Astrocyte of the cerebellum (primary cell): Measurements from ENCODE around the gene LMX1B.

Experiments used
- DNase-seq: peaks from one replicate; pipeline ENCODE4 v3.0.0-alpha.2; 2011; ENCODE audit warnings: low read depth
- H3K4me3 ChIP-seq: 2 replicates; pipeline ENCODE4 v1.5.1; 2011; ENCODE audit warnings: mild to moderate bottlenecking, low read depth, low read length, moderate library complexity
- CTCF ChIP-seq: IDR thresholded peaks from 2 replicates; pipeline ENCODE4 v1.5.1; 2012; ENCODE audit warnings: low read length, low read depth, moderate library complexity, mild to moderate bottlenecking; ENCODE audit errors: missing control alignments
- in situ Hi-C: cut with HindIII; loops from 2 replicates; pipeline ENCODE4 v1.10.0; 2017; ENCODE audit warnings: low sequenced_read_pairs

The LMX1B gene

GRCh38 chr9:126682928-126683697 lies 69.4 kb downstream of the LMX1B start:
- H3K4me3 ChIP-seq: no peak overlapping the region
- in situ Hi-C loops: no loop called here
- DNase-seq: no peak
- TF ChIP-seq CTCF: no peak

- TF ChIP-seq CTCF: no peak
- no peak overlapping the region for H3K4me3 ChIP-seq
- no peak for DNase-seq
- in situ Hi-C loops: no loop called here
Measured at GRCh38 chr9:126683698-126684044, 69.9 kb downstream of the LMX1B start.

DNA sequence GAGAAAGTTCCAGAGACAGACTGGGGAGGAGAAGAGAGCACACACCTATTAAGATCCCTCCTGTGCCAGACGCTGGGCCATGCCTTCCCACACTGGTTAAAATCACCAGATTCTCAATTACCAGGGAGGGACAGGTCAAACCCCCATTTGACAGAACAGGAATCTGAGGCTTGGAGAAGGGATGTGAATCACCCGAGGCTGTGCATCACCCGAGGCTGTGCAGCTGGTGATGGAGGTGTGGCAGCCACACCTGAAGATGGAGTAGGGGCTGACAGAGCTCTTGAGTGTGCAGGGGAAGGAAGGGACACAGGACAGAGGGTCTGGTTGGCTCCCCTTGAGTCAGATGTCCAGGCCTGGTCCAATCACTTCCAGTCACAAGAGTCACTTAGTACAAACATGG lies 70.6 kb downstream of the LMX1B start:
- DNase-seq: no peak
- no peak overlapping the region for H3K4me3 ChIP-seq
- TF ChIP-seq CTCF: no peak
- in situ Hi-C loops: no loop called here

- no peak for TF ChIP-seq CTCF
- no peak overlapping the region for H3K4me3 ChIP-seq
- in situ Hi-C loops: no loop called here
- DNase-seq: no peak
Measured at GRCh38 chr9:126684965-126685465, 71.3 kb downstream of the LMX1B start.

- H3K4me3 ChIP-seq: no peak overlapping the region
- no peak for TF ChIP-seq CTCF
Measured at GRCh38 chr9:126687930-126688461, 74.3 kb downstream of the LMX1B start.

GRCh38 chr9:126688617-126689016 lies 74.9 kb downstream of the LMX1B start:
- in situ Hi-C loops: no loop called here
- no peak overlapping the region for H3K4me3 ChIP-seq
- no peak for DNase-seq
- TF ChIP-seq CTCF: no peak

More at GRCh38 chr9:126687930-126688461, 74.3 kb downstream of the LMX1B start:
- DNase-seq: no peak
- in situ Hi-C loops: no loop called here
